SU-DHL-6 (cell line): ENCODE data around the gene CCDC88A.

Experiments
- EZH2phosphoT487 ChIP-seq: fragments of 200-600 bp; sonication (generic), shearing (Covaris generic); conservative IDR thresholded peaks from 2 replicates; pipeline ENCODE4 v1.6.1; 2018; ENCODE audit warnings: mild to moderate bottlenecking, antibody characterized with exemption, low read length, moderate library complexity, mixed read lengths
- TF ChIP-seq, protein P1 (sequence below): fragments of 200-600 bp; sonication (generic); IDR thresholded peaks from one replicate; pipeline ENCODE4 v1.5.1; 2017; ENCODE audit warnings: antibody characterized with exemption, mild to moderate bottlenecking, low read length, moderate library complexity; ENCODE audit not compliant: insufficient read depth, poor library complexity, severe bottlenecking

- TF ChIP-seq, protein P1, sequence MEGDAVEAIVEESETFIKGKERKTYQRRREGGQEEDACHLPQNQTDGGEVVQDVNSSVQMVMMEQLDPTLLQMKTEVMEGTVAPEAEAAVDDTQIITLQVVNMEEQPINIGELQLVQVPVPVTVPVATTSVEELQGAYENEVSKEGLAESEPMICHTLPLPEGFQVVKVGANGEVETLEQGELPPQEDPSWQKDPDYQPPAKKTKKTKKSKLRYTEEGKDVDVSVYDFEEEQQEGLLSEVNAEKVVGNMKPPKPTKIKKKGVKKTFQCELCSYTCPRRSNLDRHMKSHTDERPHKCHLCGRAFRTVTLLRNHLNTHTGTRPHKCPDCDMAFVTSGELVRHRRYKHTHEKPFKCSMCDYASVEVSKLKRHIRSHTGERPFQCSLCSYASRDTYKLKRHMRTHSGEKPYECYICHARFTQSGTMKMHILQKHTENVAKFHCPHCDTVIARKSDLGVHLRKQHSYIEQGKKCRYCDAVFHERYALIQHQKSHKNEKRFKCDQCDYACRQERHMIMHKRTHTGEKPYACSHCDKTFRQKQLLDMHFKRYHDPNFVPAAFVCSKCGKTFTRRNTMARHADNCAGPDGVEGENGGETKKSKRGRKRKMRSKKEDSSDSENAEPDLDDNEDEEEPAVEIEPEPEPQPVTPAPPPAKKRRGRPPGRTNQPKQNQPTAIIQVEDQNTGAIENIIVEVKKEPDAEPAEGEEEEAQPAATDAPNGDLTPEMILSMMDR: no peak
- TF ChIP-seq EZH2phosphoT487: no peak
These were observed 5.8 kb upstream of the CCDC88A start for GRCh38 chr2:55425431-55425831.
